ENCODE results near the gene GRIA3.
"Not testable (repeated sequence)": the region's sequence is repeated elsewhere in the genome, so short reads cannot be mapped to it uniquely, and the experiment has no call there.

GRIA3 gene

DNA sequence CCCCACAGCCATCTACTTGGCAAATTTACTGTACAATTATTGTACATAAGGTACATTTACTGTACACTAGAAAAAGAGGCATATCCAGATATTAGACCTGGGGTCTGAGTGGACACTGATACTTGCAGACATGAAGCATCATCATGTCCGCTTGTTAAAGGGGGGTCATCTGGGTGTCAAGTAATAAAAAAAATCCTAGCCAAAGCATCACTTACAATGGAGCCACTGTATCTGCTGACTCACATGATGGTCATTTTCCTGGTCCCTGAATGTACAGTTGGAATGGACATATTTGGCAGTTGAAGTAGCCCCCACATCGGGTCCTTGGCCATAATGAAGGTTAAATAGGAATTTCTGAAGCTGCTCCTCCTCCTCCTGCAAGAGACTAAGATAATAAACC lies 320.0 kb downstream of the GRIA3 start:
- no peak for DNase-seq (ENCODE audit: low read depth)
- no peak overlapping the region for H3K4me3 ChIP-seq (ENCODE audit: low read length)
- TF ChIP-seq, protein P1, sequence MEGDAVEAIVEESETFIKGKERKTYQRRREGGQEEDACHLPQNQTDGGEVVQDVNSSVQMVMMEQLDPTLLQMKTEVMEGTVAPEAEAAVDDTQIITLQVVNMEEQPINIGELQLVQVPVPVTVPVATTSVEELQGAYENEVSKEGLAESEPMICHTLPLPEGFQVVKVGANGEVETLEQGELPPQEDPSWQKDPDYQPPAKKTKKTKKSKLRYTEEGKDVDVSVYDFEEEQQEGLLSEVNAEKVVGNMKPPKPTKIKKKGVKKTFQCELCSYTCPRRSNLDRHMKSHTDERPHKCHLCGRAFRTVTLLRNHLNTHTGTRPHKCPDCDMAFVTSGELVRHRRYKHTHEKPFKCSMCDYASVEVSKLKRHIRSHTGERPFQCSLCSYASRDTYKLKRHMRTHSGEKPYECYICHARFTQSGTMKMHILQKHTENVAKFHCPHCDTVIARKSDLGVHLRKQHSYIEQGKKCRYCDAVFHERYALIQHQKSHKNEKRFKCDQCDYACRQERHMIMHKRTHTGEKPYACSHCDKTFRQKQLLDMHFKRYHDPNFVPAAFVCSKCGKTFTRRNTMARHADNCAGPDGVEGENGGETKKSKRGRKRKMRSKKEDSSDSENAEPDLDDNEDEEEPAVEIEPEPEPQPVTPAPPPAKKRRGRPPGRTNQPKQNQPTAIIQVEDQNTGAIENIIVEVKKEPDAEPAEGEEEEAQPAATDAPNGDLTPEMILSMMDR (conservative IDR thresholded peaks at IDR 0.05; ENCODE audit: low read length): no peak

DNA sequence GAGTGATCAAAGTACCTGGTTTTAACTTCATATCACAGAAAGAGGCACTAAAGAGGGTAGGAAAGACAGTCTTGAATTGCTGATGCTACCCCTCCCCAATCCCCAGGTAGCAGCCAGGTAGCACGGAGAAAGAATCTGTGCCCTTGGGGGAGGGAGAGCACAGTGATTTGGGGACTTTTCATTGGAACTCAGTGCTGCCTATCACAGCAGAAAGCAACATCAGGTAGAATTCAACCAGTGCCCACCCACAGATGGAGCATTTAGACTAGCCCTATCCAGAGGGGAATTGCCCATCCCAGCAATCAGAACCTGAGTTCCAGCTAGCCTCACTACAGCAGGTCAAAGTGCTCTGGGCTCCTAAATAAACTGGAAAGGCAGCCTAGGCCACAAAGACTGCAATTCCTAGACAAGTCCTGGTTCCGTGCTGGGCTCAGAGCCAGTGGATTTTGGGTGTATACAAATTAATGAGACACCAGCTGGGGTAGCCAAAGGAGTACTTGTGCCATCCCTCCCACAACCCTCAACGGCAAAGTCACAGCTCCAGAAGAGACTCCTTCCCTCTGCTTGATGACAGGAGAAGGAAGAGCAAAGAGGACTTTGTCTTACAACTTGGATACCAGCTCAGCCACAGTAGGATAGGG lies 320.7 kb downstream of the GRIA3 start:
- no peak for DNase-seq (ENCODE audit: low read depth)
- H3K4me3 ChIP-seq (ENCODE audit: low read length): no peak overlapping the region
- TF ChIP-seq, protein P1 (conservative IDR thresholded peaks at IDR 0.05; ENCODE audit: low read length): no peak

DNA sequence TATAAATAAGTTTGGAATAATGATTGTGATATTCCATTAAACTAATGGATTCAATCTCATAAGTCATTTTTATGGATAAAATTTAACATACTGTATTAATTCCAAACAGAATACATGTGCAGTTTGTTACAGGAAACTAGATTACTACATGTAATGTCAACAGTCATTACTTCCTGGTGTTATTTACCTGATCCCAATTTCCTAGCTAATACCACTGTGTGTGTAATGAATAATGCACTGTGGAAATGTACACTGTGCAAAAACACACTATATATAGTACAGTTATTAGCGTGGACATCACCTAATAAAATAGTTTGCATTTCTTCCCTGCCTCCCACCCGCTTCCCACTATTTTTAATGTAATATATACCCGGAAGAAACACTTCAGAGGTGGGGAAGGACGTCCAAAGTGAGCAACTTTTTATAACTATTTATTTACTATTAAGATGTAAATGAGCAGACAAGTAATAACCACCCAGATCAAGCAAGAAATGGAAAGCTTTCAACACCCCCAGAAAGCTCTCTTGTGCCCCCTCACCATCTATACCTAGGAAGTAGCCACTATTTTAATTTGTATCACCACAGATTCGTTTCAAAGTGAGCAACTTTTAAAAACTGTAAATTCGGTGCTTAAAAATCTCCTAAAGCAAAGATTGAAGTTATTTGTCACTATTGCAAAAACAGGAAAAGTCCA lies 329.7 kb downstream of the GRIA3 start:
- peak overlapping the region; percentile 35 for H3K4me3 ChIP-seq (ENCODE audit: low read length)
- no peak for DNase-seq (ENCODE audit: low read depth)
- TF ChIP-seq, protein P1 (conservative IDR thresholded peaks at IDR 0.05; ENCODE audit: low read length): no peak

DNA sequence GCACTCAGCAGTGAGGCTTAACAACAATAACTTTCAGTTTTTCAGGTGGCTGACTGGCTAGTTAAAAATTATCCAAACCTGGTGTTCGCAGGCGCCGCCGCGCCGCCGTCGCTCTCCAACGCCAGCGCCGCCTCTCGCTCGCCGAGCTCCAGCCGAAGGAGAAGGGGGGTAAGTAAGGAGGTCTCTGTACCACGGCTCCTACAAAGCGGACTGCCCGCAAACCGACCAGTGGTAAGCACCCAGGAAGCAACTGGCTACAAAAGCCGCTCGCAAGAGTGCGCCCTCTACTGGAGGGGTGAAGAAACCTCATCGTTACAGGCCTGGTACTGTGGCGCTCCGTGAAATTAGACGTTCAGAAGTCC lies 330.2 kb downstream of the GRIA3 start:
- H3K4me3 ChIP-seq (ENCODE audit: low read length): peak overlapping the region; percentile 35
- DNase-seq (ENCODE audit: low read depth): peak; percentile 1
- TF ChIP-seq, protein P1 (conservative IDR thresholded peaks at IDR 0.05; ENCODE audit: low read length): peak; percentile 9; the same call in 1 of the 2 replicates

DNA sequence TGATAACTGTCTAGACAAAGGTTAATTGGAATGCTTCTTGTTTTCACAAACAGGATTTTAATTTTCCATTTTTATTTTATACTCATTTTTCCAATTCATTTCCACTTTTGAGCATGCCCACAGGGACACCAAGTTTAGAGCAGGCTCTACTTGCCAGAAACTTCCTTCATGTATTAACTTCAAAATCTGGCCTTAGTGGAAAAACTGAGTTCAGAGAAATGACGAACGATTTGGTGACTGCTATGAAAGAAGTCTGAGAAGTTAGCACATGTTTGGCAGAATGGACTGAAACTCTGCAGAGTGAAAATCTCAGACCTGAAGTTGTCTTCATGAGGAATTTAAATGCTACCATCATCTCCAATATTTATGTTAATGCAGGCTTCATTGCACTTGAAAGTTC lies 334.7 kb downstream of the GRIA3 start:
- TF ChIP-seq, protein P1 (conservative IDR thresholded peaks at IDR 0.05; ENCODE audit: low read length): no peak
- DNase-seq (ENCODE audit: low read depth): no peak
- no peak overlapping the region for H3K4me3 ChIP-seq (ENCODE audit: low read length)

DNA sequence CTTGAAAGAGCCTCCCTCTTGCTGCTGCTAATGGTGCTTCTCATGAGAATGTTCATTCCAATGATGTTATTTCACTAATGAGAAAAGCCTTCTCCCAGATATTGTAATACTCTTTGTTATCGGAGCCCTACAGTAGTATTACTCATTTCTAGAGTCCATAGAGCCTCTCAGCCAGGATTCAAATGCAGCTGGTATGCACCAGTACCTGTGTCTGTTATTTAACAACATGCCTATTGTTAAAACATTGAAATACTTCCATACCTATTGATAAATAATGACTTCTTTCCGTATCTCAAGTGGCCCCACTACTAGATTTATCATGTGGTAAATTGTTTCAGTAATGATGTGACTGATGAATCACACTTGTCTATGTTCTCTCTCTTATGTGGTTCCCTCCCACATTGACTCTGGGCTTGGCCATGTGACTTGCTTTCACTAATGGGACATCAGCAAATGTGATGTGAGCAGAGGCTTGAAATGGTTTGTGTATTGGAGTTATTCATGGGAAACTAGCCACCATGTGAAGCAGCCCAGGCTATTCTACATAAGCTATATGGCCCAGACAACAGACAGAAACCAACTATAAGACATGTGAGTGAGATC lies 341.1 kb downstream of the GRIA3 start:
- TF ChIP-seq, protein P1 (conservative IDR thresholded peaks at IDR 0.05; ENCODE audit: low read length): no peak
- no peak for DNase-seq (ENCODE audit: low read depth)
- H3K4me3 ChIP-seq (ENCODE audit: low read length): no peak overlapping the region

DNA sequence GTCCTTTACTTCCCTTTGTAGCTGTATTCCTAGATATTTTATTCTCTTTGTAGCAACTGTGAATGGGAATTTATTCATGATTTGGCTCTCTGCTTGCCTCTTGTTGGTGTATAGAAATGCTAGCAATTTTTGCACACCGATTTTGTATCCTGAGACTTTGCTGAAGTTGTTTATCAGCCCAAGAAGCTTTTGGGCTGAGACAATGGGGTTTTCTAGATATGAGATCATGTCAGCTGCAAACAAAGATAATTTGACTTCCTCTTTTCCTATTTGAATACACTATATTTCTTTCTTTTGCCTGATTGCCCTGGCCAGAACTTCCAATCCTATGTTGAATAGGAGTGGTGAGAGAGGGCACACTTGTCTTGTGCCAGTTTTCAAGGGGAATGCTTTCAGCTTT lies 346.6 kb downstream of the GRIA3 start:
- not testable (repeated sequence) for H3K4me3 ChIP-seq (ENCODE audit: low read length); DNase-seq (ENCODE audit: low read depth)

Measured in AG10803 (cell line).